Colon (tissue), 2 donors: Measurements from ENCODE around the gene SUN1.

Experiments used
- FAIRE-seq: peaks from 2 replicates; lab custom pipeline; 2012; peaks lifted over from hg19 to GRCh38; lab: Jason Lieb, UNC
- donor health status: control.
- donor health status: control.

Gene SUN1

GRCh38 chr7:877312-878232, 45.3 kb downstream of the SUN1 start:
- FAIRE-seq: no peak

GRCh38 chr7:879093-879492, 46.8 kb downstream of the SUN1 start:
- no peak for FAIRE-seq

- no peak for FAIRE-seq
Measured at GRCh38 chr7:879706-880105, 47.4 kb downstream of the SUN1 start.

GRCh38 chr7:880450-880849, 48.2 kb downstream of the SUN1 start:
- FAIRE-seq: no peak

- no peak for FAIRE-seq
Measured at GRCh38 chr7:881441-882234, 49.4 kb downstream of the SUN1 start.

- no peak for FAIRE-seq
Measured at GRCh38 chr7:882336-883035, 50.2 kb downstream of the SUN1 start.

- FAIRE-seq: no peak
Measured at GRCh38 chr7:883055-884021, 51.1 kb downstream of the SUN1 start.

GRCh38 chr7:884191-885003, 52.1 kb downstream of the SUN1 start:
- FAIRE-seq: no peak

GRCh38 chr7:885261-885892, 53.1 kb downstream of the SUN1 start:
- no peak for FAIRE-seq

GRCh38 chr7:885893-886625, 53.8 kb downstream of the SUN1 start:
- no peak for FAIRE-seq

- no peak for FAIRE-seq
Measured at GRCh38 chr7:886626-887487, 54.6 kb downstream of the SUN1 start.

- no peak for FAIRE-seq
Measured at GRCh38 chr7:887488-887820, 55.2 kb downstream of the SUN1 start.

- FAIRE-seq: no peak
Measured at GRCh38 chr7:888081-889024, 56.1 kb downstream of the SUN1 start.

- FAIRE-seq: no peak
Measured at GRCh38 chr7:889025-889390, 56.7 kb downstream of the SUN1 start.

- no peak for FAIRE-seq
Measured at GRCh38 chr7:889391-889790, 57.1 kb downstream of the SUN1 start.

- no peak for FAIRE-seq
Measured at GRCh38 chr7:890868-891267, 58.6 kb downstream of the SUN1 start.

GRCh38 chr7:891291-891690, 59.0 kb downstream of the SUN1 start:
- FAIRE-seq: no peak
